Mesodermal cell (in vitro differentiated cells): ENCODE measurements around the gene SYNGAP1. TPM values are rescaled to one million over a fixed set of nuclear protein-coding genes. Genes with fewer than 3 reads are reported as not detected.
"Not testable (repeated sequence)": the region's sequence is repeated elsewhere in the genome, so short reads cannot be mapped to it uniquely, and the experiment has no call there.

Source experiments
- H3K27ac ChIP-seq: 2 replicates; pipeline ENCODE4 v1.7.0; 2013; ENCODE audit warnings: mild to moderate bottlenecking, low read depth, low read length, moderate library complexity; ENCODE audit not compliant: severe bottlenecking
- H3K36me3 ChIP-seq: 2 replicates; pipeline ENCODE4 v1.7.1; 2013; ENCODE audit warnings: mild to moderate bottlenecking, low read length, moderate library complexity; ENCODE audit not compliant: control insufficient read depth, insufficient read depth
- H3K4me1 ChIP-seq: one replicate; pipeline ENCODE4 v1.7.1; 2013; ENCODE audit warnings: mild to moderate bottlenecking, low read length; ENCODE audit not compliant: insufficient read depth, control insufficient read depth, poor library complexity, severe bottlenecking
- H3K4me3 ChIP-seq: 2 replicates; pipeline ENCODE4 v1.7.0; 2013; ENCODE audit warnings: low read length, control low read depth, mild to moderate bottlenecking; ENCODE audit not compliant: insufficient read depth, poor library complexity, severe bottlenecking; ENCODE audit errors: extremely low read depth
- H3K9me3 ChIP-seq: 2 replicates; pipeline ENCODE4 v1.7.1; 2013; ENCODE audit warnings: mild to moderate bottlenecking, low read length, moderate library complexity; ENCODE audit not compliant: control insufficient read depth
- WGBS, 2 experiments: methylation state at CpG; one replicate each; pipeline ENCODE4 v1.1.5; 2013; ENCODE audit warnings: missing lambda C conversion rate in 2 of 2; ENCODE audit not compliant: insufficient coverage in 2 of 2; 5-methylcytosine and 5-hydroxymethylcytosine counted together
- polyA plus RNA-seq, 2 experiments: library from polyadenylated mRNA; stranded (reverse); fragments of 50-300 nt; gene quantifications; one replicate each; pipeline ENCODE4 v1.2.3, GENCODE V29; 2013

SYNGAP1 gene
- polyA plus RNA-seq (2013, experiment 1 of 2), result 54.9 TPM
- polyA plus RNA-seq (2013, experiment 2 of 2), result 47.5 TPM

- H3K36me3 ChIP-seq, result peaks cover 45% of the 10 kb centered on the region
- H3K9me3 ChIP-seq, result no peaks in the 10 kb centered on the region
- H3K4me3 ChIP-seq, result peak within 1 kb of the TSS; percentile 45
- peaks cover 39% of the 10 kb centered on the region for H3K4me1 ChIP-seq
- WGBS, 2 experiments, result 0% methylated on average over 4 to 13 of the region's 22 CpGs
- H3K27ac ChIP-seq, result peak within 1 kb of the TSS; percentile 96
Observed at GRCh38 chr6:33419580-33420490, at the start of gene SYNGAP1. TSS of gene SYNGAP1 (plus strand) at chr6:33420065. CDS start at chr6:33420265, 200 bp downstream.

- not testable (repeated sequence) for H3K27ac ChIP-seq, H3K36me3 ChIP-seq, H3K9me3 ChIP-seq, H3K4me1 ChIP-seq, H3K4me3 ChIP-seq
- 86 to 89% methylated on average over 8 of the region's 8 CpGs for WGBS, 2 experiments
Observed at GRCh38 chr6:33371901-33372300, 48.0 kb upstream of the SYNGAP1 start.

- no peak overlapping the region for H3K4me3 ChIP-seq
- H3K36me3 ChIP-seq, result no peaks in the 10 kb centered on the region
- WGBS, 2 experiments, result 73 to 82% methylated on average over 3 to 5 of the region's 5 CpGs
- H3K27ac ChIP-seq, result no peak overlapping the region
- no peaks in the 10 kb centered on the region for H3K4me1 ChIP-seq
- no peaks in the 10 kb centered on the region for H3K9me3 ChIP-seq
Observed at GRCh38 chr6:33372526-33373123, 47.2 kb upstream of the SYNGAP1 start.

- WGBS, 2 experiments, result 88 to 94% methylated on average over 7 to 8 of the region's 8 CpGs
- H3K9me3 ChIP-seq, result no peaks in the 10 kb centered on the region
- no peaks in the 10 kb centered on the region for H3K4me1 ChIP-seq
- no peak overlapping the region for H3K4me3 ChIP-seq
- no peaks in the 10 kb centered on the region for H3K36me3 ChIP-seq
- no peak overlapping the region for H3K27ac ChIP-seq
Observed at GRCh38 chr6:33373960-33374910, 45.6 kb upstream of the SYNGAP1 start.

GRCh38 chr6:33375143-33375671 is 44.7 kb upstream of the SYNGAP1 start:
- Histone ChIP-seq H3K27ac (no peak overlapping the region), H3K4me1 (no peaks in the 10 kb centered on the region), H3K36me3 (no peaks in the 10 kb centered on the region), H3K4me3 (no peak overlapping the region), H3K9me3 (no peaks in the 10 kb centered on the region)
- WGBS, 2 experiments, result 87 to 96% methylated on average over 9 of the region's 9 CpGs

GRCh38 chr6:33377171-33377570 is 42.7 kb upstream of the SYNGAP1 start:
- Histone ChIP-seq H3K36me3 (no peaks in the 10 kb centered on the region), H3K4me3 (no peak overlapping the region)
- 100% methylated on average over 1 of the region's 4 CpGs for WGBS, 2 experiments

GRCh38 chr6:33379184-33379583 is 40.7 kb upstream of the SYNGAP1 start:
- not testable (repeated sequence) for H3K36me3 ChIP-seq, H3K27ac ChIP-seq, H3K9me3 ChIP-seq, H3K4me1 ChIP-seq, H3K4me3 ChIP-seq
- WGBS, 2 experiments, result 95 to 99% methylated on average over 5 of the region's 10 CpGs

More at GRCh38 chr6:33377171-33377570, 42.7 kb upstream of the SYNGAP1 start:
- Histone ChIP-seq H3K27ac (no peak overlapping the region), H3K9me3 (no peaks in the 10 kb centered on the region), H3K4me1 (no peaks in the 10 kb centered on the region)

GRCh38 chr6:33380272-33380981 is 39.4 kb upstream of the SYNGAP1 start:
- H3K36me3 ChIP-seq, result no peaks in the 10 kb centered on the region
- WGBS, 2 experiments, result 65 to 90% methylated on average over 2 of the region's 2 CpGs
- no peak overlapping the region for H3K4me3 ChIP-seq
- no peaks in the 10 kb centered on the region for H3K4me1 ChIP-seq
- no peak overlapping the region for H3K27ac ChIP-seq
- no peaks in the 10 kb centered on the region for H3K9me3 ChIP-seq

GRCh38 chr6:33383427-33384185 is 36.3 kb upstream of the SYNGAP1 start:
- no peak overlapping the region for H3K27ac ChIP-seq
- WGBS, 2 experiments, result 87 to 94% methylated on average over 8 of the region's 10 CpGs
- no peaks in the 10 kb centered on the region for H3K4me1 ChIP-seq
- H3K9me3 ChIP-seq, result no peaks in the 10 kb centered on the region
- H3K4me3 ChIP-seq, result no peak overlapping the region
- H3K36me3 ChIP-seq, result no peaks in the 10 kb centered on the region
